HCT116 (cell line): ENCODE data around the gene SLC6A8. TPM values are rescaled to one million over a fixed set of nuclear protein-coding genes. Genes with fewer than 3 reads are reported as not detected.

Experiments used
- ATAC-seq: fragments of 200-7000 bp; cut with Tn5 transposase; 2 replicates; pipeline ENCODE4 v1.9.1; 2020; ENCODE audit warnings: mild to moderate bottlenecking, moderate library complexity
- BruUV-seq: library from RNA; stranded (reverse); fragments of 400-500 nt; replicated peaks from 2 replicates; lab custom pipeline; 2021; lab: Mats Ljungman, UMichigan
- CTCF ChIA-PET: fragments of 300-600 bp; sonication (Branson Sonifier 250); formaldehyde crosslinking; loops from one replicate; lab custom pipeline; 2021; ENCODE audit warnings: antibody characterized with exemption; lab: Charles Lee
- POLR2A ChIA-PET: fragments of 300-600, 350-600 bp; sonication (Branson Sonifier 250); formaldehyde crosslinking; loops from one replicate; lab custom pipeline; 2021; ENCODE audit warnings: antibody characterized with exemption; lab: Charles Lee
- RAD21 ChIA-PET, 2 experiments: fragments of 300-600 bp; sonication (Branson Sonifier 250); formaldehyde crosslinking; loops; one replicate each; lab custom pipeline; 2023; ENCODE audit warnings: low total read pairs in 2 of 2; ENCODE audit not compliant: uncharacterized antibody in 2 of 2, unreplicated experiment in 2 of 2, low non-redundant PET in 1 of 2; lab: Charles Lee
- DNase-seq: peaks from one replicate; pipeline ENCODE4 v3.0.0-alpha.2; 2010; ENCODE audit warnings: low read depth, low spot score
- H2AFZ ChIP-seq: fragments of 200-600 bp; shearing (Covaris generic), sonication (generic); 2 replicates; pipeline ENCODE4 v1.6.1; 2017; ENCODE audit warnings: low read depth, mixed run types, mixed read lengths, antibody characterized with exemption, low read length; ENCODE audit not compliant: poor library complexity, severe bottlenecking
- H3K27ac ChIP-seq: 2 replicates; pipeline ENCODE4 v1.5.1; 2012; ENCODE audit warnings: low read depth, low read length
- H3K27me3 ChIP-seq: fragments of 200-600 bp; sonication (generic); 2 replicates; pipeline ENCODE4 v1.6.1; 2016; ENCODE audit warnings: mixed run types, low read length, mixed read lengths; ENCODE audit not compliant: insufficient read depth
- H3K36me3 ChIP-seq, 2 experiments: fragments of 200-500 bp in 1 of 2; fragments of 200-600 bp in 1 of 2; sonication (Bioruptor generic) in 1 of 2; sonication (generic) in 1 of 2; 2 replicates each; pipeline versions ENCODE4 v1.5.1 to v1.6.1; 2014 to 2016; ENCODE audit warnings: low read length in 2 of 2, inconsistent platforms in 1 of 2, mixed read lengths in 1 of 2, mixed run types in 1 of 2; ENCODE audit not compliant: insufficient read depth in 2 of 2, control insufficient read depth in 1 of 2
- H3K4me1 ChIP-seq, 2 experiments: fragments of 200-600 bp in 1 of 2; sonication (generic) in 1 of 2; 2 replicates each; pipeline versions ENCODE4 v1.5.1 to v1.6.1; 2012 to 2017; ENCODE audit warnings: low read length in 2 of 2, inconsistent platforms in 1 of 2, mild to moderate bottlenecking in 1 of 2, mixed read lengths in 1 of 2, mixed run types in 1 of 2, moderate library complexity in 1 of 2; ENCODE audit not compliant: insufficient read depth in 2 of 2, control insufficient read depth in 1 of 2
- H3K4me2 ChIP-seq: fragments of 200-600 bp; sonication (generic); 2 replicates; pipeline ENCODE4 v1.6.1; 2017; ENCODE audit warnings: mixed run types, low read length, mixed read lengths
- H3K4me3 ChIP-seq, 2 experiments: fragments of 200-600 bp in 1 of 2; sonication (generic) in 1 of 2; replicated peaks in 1 of 2; 2 replicates each; pipeline ENCODE4 v1.5.1; 2011 to 2016; ENCODE audit warnings: low read length in 2 of 2, control low read depth in 1 of 2, low read depth in 1 of 2, mild to moderate bottlenecking in 1 of 2, mixed read lengths in 1 of 2, mixed run types in 1 of 2
- H3K79me2 ChIP-seq: fragments of 200-600 bp; sonication (generic); 2 replicates; pipeline ENCODE4 v1.6.1; 2017; ENCODE audit warnings: mild to moderate bottlenecking, mixed run types, low read length, moderate library complexity, mixed read lengths; ENCODE audit not compliant: insufficient read depth
- H3K9ac ChIP-seq: fragments of 200-600 bp; sonication (generic); 2 replicates; pipeline ENCODE4 v1.6.1; 2016; ENCODE audit warnings: low read length, mixed read lengths
- H3K9me2 ChIP-seq: fragments of 200-600 bp; sonication (generic), shearing (Covaris generic); 2 replicates; pipeline ENCODE4 v1.6.1; 2017; ENCODE audit warnings: mixed run types, mild to moderate bottlenecking, moderate library complexity; ENCODE audit not compliant: insufficient read depth
- H3K9me3 ChIP-seq, 2 experiments: fragments of 200-500 bp in 1 of 2; fragments of 200-600 bp in 1 of 2; sonication (Bioruptor generic) in 1 of 2; sonication (generic) in 1 of 2; 2 replicates each; pipeline ENCODE4 v1.6.1; 2014 to 2017; ENCODE audit warnings: low read length in 2 of 2, mixed read lengths in 2 of 2, inconsistent platforms in 1 of 2, low read depth in 1 of 2, mild to moderate bottlenecking in 1 of 2, mixed run types in 1 of 2, moderate library complexity in 1 of 2; ENCODE audit not compliant: control insufficient read depth in 1 of 2, insufficient read depth in 1 of 2
- H4K20me1 ChIP-seq: fragments of 200-600 bp; sonication (generic), shearing (Covaris generic); 2 replicates; pipeline ENCODE4 v1.6.1; 2017; ENCODE audit warnings: mixed run types, mild to moderate bottlenecking, moderate library complexity; ENCODE audit not compliant: insufficient read depth
- CBX3 ChIP-seq: IDR thresholded peaks from 2 replicates; pipeline ENCODE4 v1.6.1; 2012; ENCODE audit warnings: low read depth
- CEBPB ChIP-seq: IDR thresholded peaks from 2 replicates; pipeline ENCODE4 v1.6.1; 2012; ENCODE audit warnings: low read depth
- EGR1 ChIP-seq: IDR thresholded peaks from 2 replicates; pipeline ENCODE4 v1.6.1; 2012; ENCODE audit warnings: low read depth
- FOSL1 ChIP-seq: IDR thresholded peaks from 2 replicates; pipeline ENCODE4 v1.6.1; 2012; ENCODE audit warnings: low read depth
- POLR2AphosphoS5 ChIP-seq: IDR thresholded peaks from 2 replicates; pipeline ENCODE4 v1.6.1; 2011; ENCODE audit warnings: mild to moderate bottlenecking, low read depth, low read length, moderate library complexity
- SIN3A ChIP-seq: IDR thresholded peaks from 2 replicates; pipeline ENCODE4 v1.6.1; 2012; ENCODE audit warnings: low read depth
- SP1 ChIP-seq: IDR thresholded peaks from 2 replicates; pipeline ENCODE4 v1.6.1; 2012; ENCODE audit warnings: low read depth
- SRF ChIP-seq: IDR thresholded peaks from 2 replicates; pipeline ENCODE4 v1.6.1; 2012; ENCODE audit warnings: low read depth
- TCF7L2 ChIP-seq: IDR thresholded peaks from 2 replicates; pipeline ENCODE4 v1.7.0; 2011; ENCODE audit warnings: borderline replicate concordance, inconsistent platforms; ENCODE audit not compliant: insufficient read depth, insufficient read length; ENCODE audit errors: extremely low read depth
- YY1 ChIP-seq: IDR thresholded peaks from 2 replicates; pipeline ENCODE4 v1.6.1; 2011; ENCODE audit warnings: low read length, low read depth, moderate library complexity, mild to moderate bottlenecking; ENCODE audit not compliant: insufficient replicate concordance; ENCODE audit errors: extremely low read depth
- ZFX ChIP-seq: fragments of 450-650 bp; IDR thresholded peaks from 2 replicates; pipeline ENCODE4 v1.6.1; 2017
- ZNF274 ChIP-seq: fragments of 200-500 bp; sonication (Bioruptor generic); IDR thresholded peaks from 2 replicates; pipeline ENCODE4 v1.6.1; 2014; ENCODE audit warnings: mild to moderate bottlenecking, low read depth, low read length, inconsistent platforms
- intact Hi-C: fragments of 100-400 bp; cut with micrococcal nuclease; formaldehyde crosslinking; loops from 2 replicates; pipeline ENCODE4 v1.10.0; 2022
- total RNA-seq: library from RNA; stranded (reverse); gene quantifications from one replicate; pipeline ENCODE4 v1.2.1, GENCODE V29; 2021; ENCODE audit not compliant: unreplicated experiment
- TF ChIP-seq, protein P1 (sequence below): IDR thresholded peaks from 2 replicates; pipeline ENCODE4 v1.6.1; 2012; ENCODE audit warnings: low read depth
- TF ChIP-seq, protein P2 (sequence below): IDR thresholded peaks from 2 replicates; pipeline ENCODE4 v1.6.1; 2011; ENCODE audit warnings: mild to moderate bottlenecking, low read length, moderate library complexity; ENCODE audit not compliant: insufficient replicate concordance; ENCODE audit errors: extremely low read depth
- TF ChIP-seq, protein P3 (sequence below): IDR thresholded peaks from 2 replicates; pipeline ENCODE4 v1.6.1; 2012
- TF ChIP-seq, protein P4 (sequence below), 3 experiments: fragments of 200-600 bp in 1 of 3; sonication (generic) in 1 of 3; IDR thresholded peaks in 2 of 3; conservative IDR thresholded peaks in 1 of 3; 2 replicates each; pipeline ENCODE4 v1.5.1; 2012 to 2017; ENCODE audit warnings: low read depth in 2 of 3, low read length in 2 of 3, antibody characterized with exemption in 1 of 3, borderline replicate concordance in 1 of 3, control low read depth in 1 of 3, mild to moderate bottlenecking in 1 of 3, mixed read lengths in 1 of 3, mixed run types in 1 of 3, moderate library complexity in 1 of 3; ENCODE audit not compliant: insufficient read depth in 1 of 3

SLC6A8 gene
- total RNA-seq, 1 experiment from 2014 or later: 101 TPM

DNA sequence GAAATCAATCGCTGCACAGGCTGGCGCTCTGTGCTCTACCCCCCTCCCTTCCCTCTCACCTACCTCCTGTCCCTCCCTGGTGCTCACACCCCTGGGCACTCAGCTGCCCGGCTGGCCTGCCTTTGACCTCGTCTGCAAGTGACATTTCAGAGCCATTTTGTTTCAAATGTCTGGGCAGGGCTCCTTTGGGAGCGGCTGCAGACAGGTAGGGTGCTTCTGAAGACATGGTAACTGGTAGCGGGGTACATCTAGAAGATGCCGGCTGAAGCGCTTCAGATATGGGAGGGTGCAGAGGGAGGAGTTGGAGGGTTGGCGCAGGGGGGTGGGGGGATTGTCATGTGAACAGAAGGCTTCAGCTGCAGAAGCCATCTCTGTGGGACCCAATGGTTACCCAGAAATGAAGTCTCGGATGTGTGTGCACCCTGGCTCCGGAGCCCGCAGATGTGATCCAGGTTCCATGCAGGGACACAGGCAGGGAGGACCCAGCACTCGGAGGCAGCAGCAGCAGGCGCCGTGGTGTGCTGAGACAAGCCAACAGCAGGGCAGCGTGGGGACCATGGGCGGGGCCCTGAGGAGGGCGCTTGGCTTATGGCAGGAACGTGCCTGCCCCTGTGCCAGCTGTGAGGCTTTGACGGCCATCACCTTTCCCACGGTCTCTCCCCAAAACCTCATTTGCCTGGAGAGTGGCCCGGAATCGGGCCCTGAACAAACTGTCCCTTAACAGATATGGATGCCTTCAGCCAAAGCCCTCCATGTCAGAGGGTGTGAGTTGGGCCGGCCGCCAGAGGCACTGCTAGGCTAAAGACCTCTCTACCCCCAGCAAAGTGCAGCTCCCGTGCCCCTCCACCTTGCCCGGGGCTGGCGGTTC lies 48.3 kb upstream of the SLC6A8 start:
- no peaks in the 10 kb centered on the region for H3K9me2 ChIP-seq
- TF ChIP-seq SP1 (no peak), SIN3A (no peak), ZFX (no peak), SRF (no peak), EGR1 (no peak), YY1 (no peak), TCF7L2 (no peak), FOSL1 (no peak), ZNF274 (no peak), CEBPB (no peak), POLR2AphosphoS5 (no peak), CBX3 (no peak)
- TF ChIP-seq, protein P1, sequence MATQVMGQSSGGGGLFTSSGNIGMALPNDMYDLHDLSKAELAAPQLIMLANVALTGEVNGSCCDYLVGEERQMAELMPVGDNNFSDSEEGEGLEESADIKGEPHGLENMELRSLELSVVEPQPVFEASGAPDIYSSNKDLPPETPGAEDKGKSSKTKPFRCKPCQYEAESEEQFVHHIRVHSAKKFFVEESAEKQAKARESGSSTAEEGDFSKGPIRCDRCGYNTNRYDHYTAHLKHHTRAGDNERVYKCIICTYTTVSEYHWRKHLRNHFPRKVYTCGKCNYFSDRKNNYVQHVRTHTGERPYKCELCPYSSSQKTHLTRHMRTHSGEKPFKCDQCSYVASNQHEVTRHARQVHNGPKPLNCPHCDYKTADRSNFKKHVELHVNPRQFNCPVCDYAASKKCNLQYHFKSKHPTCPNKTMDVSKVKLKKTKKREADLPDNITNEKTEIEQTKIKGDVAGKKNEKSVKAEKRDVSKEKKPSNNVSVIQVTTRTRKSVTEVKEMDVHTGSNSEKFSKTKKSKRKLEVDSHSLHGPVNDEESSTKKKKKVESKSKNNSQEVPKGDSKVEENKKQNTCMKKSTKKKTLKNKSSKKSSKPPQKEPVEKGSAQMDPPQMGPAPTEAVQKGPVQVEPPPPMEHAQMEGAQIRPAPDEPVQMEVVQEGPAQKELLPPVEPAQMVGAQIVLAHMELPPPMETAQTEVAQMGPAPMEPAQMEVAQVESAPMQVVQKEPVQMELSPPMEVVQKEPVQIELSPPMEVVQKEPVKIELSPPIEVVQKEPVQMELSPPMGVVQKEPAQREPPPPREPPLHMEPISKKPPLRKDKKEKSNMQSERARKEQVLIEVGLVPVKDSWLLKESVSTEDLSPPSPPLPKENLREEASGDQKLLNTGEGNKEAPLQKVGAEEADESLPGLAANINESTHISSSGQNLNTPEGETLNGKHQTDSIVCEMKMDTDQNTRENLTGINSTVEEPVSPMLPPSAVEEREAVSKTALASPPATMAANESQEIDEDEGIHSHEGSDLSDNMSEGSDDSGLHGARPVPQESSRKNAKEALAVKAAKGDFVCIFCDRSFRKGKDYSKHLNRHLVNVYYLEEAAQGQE: no peak
- TF ChIP-seq, protein P2, sequence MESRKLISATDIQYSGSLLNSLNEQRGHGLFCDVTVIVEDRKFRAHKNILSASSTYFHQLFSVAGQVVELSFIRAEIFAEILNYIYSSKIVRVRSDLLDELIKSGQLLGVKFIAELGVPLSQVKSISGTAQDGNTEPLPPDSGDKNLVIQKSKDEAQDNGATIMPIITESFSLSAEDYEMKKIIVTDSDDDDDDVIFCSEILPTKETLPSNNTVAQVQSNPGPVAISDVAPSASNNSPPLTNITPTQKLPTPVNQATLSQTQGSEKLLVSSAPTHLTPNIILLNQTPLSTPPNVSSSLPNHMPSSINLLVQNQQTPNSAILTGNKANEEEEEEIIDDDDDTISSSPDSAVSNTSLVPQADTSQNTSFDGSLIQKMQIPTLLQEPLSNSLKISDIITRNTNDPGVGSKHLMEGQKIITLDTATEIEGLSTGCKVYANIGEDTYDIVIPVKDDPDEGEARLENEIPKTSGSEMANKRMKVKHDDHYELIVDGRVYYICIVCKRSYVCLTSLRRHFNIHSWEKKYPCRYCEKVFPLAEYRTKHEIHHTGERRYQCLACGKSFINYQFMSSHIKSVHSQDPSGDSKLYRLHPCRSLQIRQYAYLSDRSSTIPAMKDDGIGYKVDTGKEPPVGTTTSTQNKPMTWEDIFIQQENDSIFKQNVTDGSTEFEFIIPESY: no peak
- TF ChIP-seq, protein P3, sequence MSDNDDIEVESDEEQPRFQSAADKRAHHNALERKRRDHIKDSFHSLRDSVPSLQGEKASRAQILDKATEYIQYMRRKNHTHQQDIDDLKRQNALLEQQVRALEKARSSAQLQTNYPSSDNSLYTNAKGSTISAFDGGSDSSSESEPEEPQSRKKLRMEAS: no peak
- TF ChIP-seq, protein P4, sequence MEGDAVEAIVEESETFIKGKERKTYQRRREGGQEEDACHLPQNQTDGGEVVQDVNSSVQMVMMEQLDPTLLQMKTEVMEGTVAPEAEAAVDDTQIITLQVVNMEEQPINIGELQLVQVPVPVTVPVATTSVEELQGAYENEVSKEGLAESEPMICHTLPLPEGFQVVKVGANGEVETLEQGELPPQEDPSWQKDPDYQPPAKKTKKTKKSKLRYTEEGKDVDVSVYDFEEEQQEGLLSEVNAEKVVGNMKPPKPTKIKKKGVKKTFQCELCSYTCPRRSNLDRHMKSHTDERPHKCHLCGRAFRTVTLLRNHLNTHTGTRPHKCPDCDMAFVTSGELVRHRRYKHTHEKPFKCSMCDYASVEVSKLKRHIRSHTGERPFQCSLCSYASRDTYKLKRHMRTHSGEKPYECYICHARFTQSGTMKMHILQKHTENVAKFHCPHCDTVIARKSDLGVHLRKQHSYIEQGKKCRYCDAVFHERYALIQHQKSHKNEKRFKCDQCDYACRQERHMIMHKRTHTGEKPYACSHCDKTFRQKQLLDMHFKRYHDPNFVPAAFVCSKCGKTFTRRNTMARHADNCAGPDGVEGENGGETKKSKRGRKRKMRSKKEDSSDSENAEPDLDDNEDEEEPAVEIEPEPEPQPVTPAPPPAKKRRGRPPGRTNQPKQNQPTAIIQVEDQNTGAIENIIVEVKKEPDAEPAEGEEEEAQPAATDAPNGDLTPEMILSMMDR (IDR thresholded peaks at IDR 0.05 in 2 of 3, conservative IDR thresholded peaks at IDR 0.05 in 1 of 3; ENCODE audit: borderline replicate concordance in 1 of 3, insufficient read depth in 1 of 3, low read depth in 2 of 3, low read length in 2 of 3): no peak
- TF ChIP-seq, all 23 proteins: peak for 0
- no TSS peak for BruUV-seq
- no peak overlapping the region for H3K27ac ChIP-seq
- no peak for ATAC-seq
- ChIA-PET RAD21 (no interaction called here), CTCF (no interaction called here), POLR2A (no interaction called here)
- H3K4me3 ChIP-seq: no peak overlapping the region
- intact Hi-C loops: no loop called here
- no peaks in the 10 kb centered on the region for H4K20me1 ChIP-seq
- H3K4me2 ChIP-seq: no peak overlapping the region
- H2AFZ ChIP-seq: no peak overlapping the region
- no peaks in the 10 kb centered on the region for H3K27me3 ChIP-seq
- H3K9me3 ChIP-seq: no peaks in the 10 kb centered on the region
- H3K79me2 ChIP-seq: no peaks in the 10 kb centered on the region
- peaks cover 3 to 7% of the 10 kb centered on the region in 2 experiments; a peak in 1 of 4 replicates for H3K4me1 ChIP-seq
- no peaks in the 10 kb centered on the region for H3K36me3 ChIP-seq
- H3K9ac ChIP-seq: no peak overlapping the region
- no peak for DNase-seq
